Measurements from ENCODE around the gene PAN3.

Gene PAN3

GRCh38 chr13:28320884-28321574, 182.7 kb downstream of the PAN3 start:
- TF ChIP-seq POLR2AphosphoS5 (IDR thresholded peaks at IDR 0.05; ENCODE audit: low read depth, low read length): no peak
- no peak for TF ChIP-seq TAF1 (IDR thresholded peaks at IDR 0.05; ENCODE audit: borderline replicate concordance, insufficient read depth, low read length)
- TF ChIP-seq SIN3A (IDR thresholded peaks at IDR 0.05; ENCODE audit: borderline replicate concordance, insufficient read depth, low read length): no peak
- no peak for TF ChIP-seq REST (IDR thresholded peaks at IDR 0.05; ENCODE audit: insufficient read depth in 1 of 2, low read depth in 2 of 2, low read length in 2 of 2)
- TF ChIP-seq FOXP2 (optimal IDR thresholded peaks at IDR 0.05; ENCODE audit: borderline replicate concordance, extremely low read depth, extremely low read length, insufficient read depth): no peak

GRCh38 chr13:28321756-28322155, 183.4 kb downstream of the PAN3 start:
- TF ChIP-seq POLR2AphosphoS5 (IDR thresholded peaks at IDR 0.05; ENCODE audit: low read depth, low read length): no peak

- TF ChIP-seq TAF1 (IDR thresholded peaks at IDR 0.05; ENCODE audit: borderline replicate concordance, insufficient read depth, low read length): no peak
- TF ChIP-seq REST (IDR thresholded peaks at IDR 0.05; ENCODE audit: insufficient read depth in 1 of 2, low read depth in 2 of 2, low read length in 2 of 2): no peak
- TF ChIP-seq SIN3A (IDR thresholded peaks at IDR 0.05; ENCODE audit: borderline replicate concordance, insufficient read depth, low read length): no peak
- no peak for TF ChIP-seq FOXP2 (optimal IDR thresholded peaks at IDR 0.05; ENCODE audit: borderline replicate concordance, extremely low read depth, extremely low read length, insufficient read depth)
- no peak for TF ChIP-seq POLR2AphosphoS5 (IDR thresholded peaks at IDR 0.05; ENCODE audit: low read depth, low read length)
Observed at GRCh38 chr13:28322256-28322905, 184.0 kb downstream of the PAN3 start.

GRCh38 chr13:28324181-28324789, 185.9 kb downstream of the PAN3 start:
- TF ChIP-seq POLR2AphosphoS5 (IDR thresholded peaks at IDR 0.05; ENCODE audit: low read depth, low read length) (no peak), TAF1 (IDR thresholded peaks at IDR 0.05; ENCODE audit: borderline replicate concordance, insufficient read depth, low read length) (no peak), SIN3A (IDR thresholded peaks at IDR 0.05; ENCODE audit: borderline replicate concordance, insufficient read depth, low read length) (no peak), FOXP2 (optimal IDR thresholded peaks at IDR 0.05; ENCODE audit: borderline replicate concordance, extremely low read depth, extremely low read length, insufficient read depth) (no peak), REST (IDR thresholded peaks at IDR 0.05; ENCODE audit: insufficient read depth in 1 of 2, low read depth in 2 of 2, low read length in 2 of 2) (no peak)

- TF ChIP-seq TAF1 (IDR thresholded peaks at IDR 0.05; ENCODE audit: borderline replicate concordance, insufficient read depth, low read length) (no peak), SIN3A (IDR thresholded peaks at IDR 0.05; ENCODE audit: borderline replicate concordance, insufficient read depth, low read length) (no peak), FOXP2 (optimal IDR thresholded peaks at IDR 0.05; ENCODE audit: borderline replicate concordance, extremely low read depth, extremely low read length, insufficient read depth) (no peak), POLR2AphosphoS5 (IDR thresholded peaks at IDR 0.05; ENCODE audit: low read depth, low read length) (no peak), REST (IDR thresholded peaks at IDR 0.05; ENCODE audit: insufficient read depth in 1 of 2, low read depth in 2 of 2, low read length in 2 of 2) (no peak)
Observed at GRCh38 chr13:28325022-28325421, 186.7 kb downstream of the PAN3 start.

Data from PFSK-1 (cell line).